ENCODE measurements around the gene PPP1R10. TPM values are rescaled to one million over a fixed set of nuclear protein-coding genes. Genes with fewer than 3 reads are reported as not detected.

PPP1R10 gene
- total RNA-seq, 1 experiment from 2014 or later: 44.5 TPM

DNA sequence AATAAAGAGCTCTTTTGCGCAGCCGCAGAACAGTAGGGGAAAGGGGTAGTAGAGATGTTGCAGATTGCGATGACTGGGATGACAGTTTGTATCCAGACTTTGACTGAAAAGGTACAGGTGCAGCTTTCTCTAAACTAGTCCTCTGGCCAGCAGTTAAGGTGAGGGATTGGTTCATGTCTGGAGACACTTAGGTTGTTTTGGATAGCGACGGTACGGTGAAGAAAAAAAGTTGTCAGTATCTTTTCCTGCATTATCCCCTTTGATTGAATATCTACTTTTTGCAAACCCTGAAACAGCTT lies 59.4 kb downstream of the PPP1R10 start:
- Histone ChIP-seq H3K9me2 (replicated peaks; ENCODE audit: low read length) (no peaks in the 10 kb centered on the region), H3K9ac (ENCODE audit: low read length) (peak overlapping the region; percentile 86), H3F3A (ENCODE audit: low read length, unreplicated experiment) (no peaks in the 10 kb centered on the region), H3K79me2 (ENCODE audit: low read length) (peaks cover 41% of the 10 kb centered on the region), H3K4me3 (ENCODE audit: low read length) (peak overlapping the region; percentile 77), H2AFZ (ENCODE audit: low read length) (peak overlapping the region; percentile 99), H4K20me1 (ENCODE audit: low read length) (no peaks in the 10 kb centered on the region), H3K9me3 (ENCODE audit: low read length) (no peaks in the 10 kb centered on the region), H3K27ac (ENCODE audit: low read length) (peak overlapping the region; percentile 77), H3K36me3 (ENCODE audit: low read depth, low read length) (peaks cover 16% of the 10 kb centered on the region), H3K4me1 (ENCODE audit: insufficient read depth, low read length) (peaks cover 20% of the 10 kb centered on the region), H3K27me3 (ENCODE audit: low read length) (no peaks in the 10 kb centered on the region), H3K4me2 (ENCODE audit: low read length) (peak overlapping the region; percentile 90)
- CTCF ChIA-PET: interaction anchor here (1.2 kb wide), 1 partner anchor 13 kb away, joined by 3 read pairs; no protein-coding TSS in a partner anchor
- DNase-seq (peak; percentile 54), ATAC-seq (no peak)
- intact Hi-C loops (cut with micrococcal nuclease): no loop called here
- TF ChIP-seq, protein P1, sequence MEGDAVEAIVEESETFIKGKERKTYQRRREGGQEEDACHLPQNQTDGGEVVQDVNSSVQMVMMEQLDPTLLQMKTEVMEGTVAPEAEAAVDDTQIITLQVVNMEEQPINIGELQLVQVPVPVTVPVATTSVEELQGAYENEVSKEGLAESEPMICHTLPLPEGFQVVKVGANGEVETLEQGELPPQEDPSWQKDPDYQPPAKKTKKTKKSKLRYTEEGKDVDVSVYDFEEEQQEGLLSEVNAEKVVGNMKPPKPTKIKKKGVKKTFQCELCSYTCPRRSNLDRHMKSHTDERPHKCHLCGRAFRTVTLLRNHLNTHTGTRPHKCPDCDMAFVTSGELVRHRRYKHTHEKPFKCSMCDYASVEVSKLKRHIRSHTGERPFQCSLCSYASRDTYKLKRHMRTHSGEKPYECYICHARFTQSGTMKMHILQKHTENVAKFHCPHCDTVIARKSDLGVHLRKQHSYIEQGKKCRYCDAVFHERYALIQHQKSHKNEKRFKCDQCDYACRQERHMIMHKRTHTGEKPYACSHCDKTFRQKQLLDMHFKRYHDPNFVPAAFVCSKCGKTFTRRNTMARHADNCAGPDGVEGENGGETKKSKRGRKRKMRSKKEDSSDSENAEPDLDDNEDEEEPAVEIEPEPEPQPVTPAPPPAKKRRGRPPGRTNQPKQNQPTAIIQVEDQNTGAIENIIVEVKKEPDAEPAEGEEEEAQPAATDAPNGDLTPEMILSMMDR (conservative IDR thresholded peaks at IDR 0.05; ENCODE audit: low read depth, low read length): no peak
- TF ChIP-seq EZH2phosphoT487 (IDR thresholded peaks at IDR 0.05; ENCODE audit: borderline replicate concordance, low read length) (no peak), EZH2 (IDR thresholded peaks at IDR 0.05; ENCODE audit: low read length, unreplicated experiment) (no peak)
- POLR2A ChIA-PET (ENCODE audit: unreplicated experiment): interaction anchor here (0.6 to 1.6 kb wide), 2 partner anchors 13 to 57 kb away, joined by 3 to 6 read pairs; partner anchors contain the start of gene ABCF1
- no TSS peak for BruUV-seq (replicated peaks)

DNA sequence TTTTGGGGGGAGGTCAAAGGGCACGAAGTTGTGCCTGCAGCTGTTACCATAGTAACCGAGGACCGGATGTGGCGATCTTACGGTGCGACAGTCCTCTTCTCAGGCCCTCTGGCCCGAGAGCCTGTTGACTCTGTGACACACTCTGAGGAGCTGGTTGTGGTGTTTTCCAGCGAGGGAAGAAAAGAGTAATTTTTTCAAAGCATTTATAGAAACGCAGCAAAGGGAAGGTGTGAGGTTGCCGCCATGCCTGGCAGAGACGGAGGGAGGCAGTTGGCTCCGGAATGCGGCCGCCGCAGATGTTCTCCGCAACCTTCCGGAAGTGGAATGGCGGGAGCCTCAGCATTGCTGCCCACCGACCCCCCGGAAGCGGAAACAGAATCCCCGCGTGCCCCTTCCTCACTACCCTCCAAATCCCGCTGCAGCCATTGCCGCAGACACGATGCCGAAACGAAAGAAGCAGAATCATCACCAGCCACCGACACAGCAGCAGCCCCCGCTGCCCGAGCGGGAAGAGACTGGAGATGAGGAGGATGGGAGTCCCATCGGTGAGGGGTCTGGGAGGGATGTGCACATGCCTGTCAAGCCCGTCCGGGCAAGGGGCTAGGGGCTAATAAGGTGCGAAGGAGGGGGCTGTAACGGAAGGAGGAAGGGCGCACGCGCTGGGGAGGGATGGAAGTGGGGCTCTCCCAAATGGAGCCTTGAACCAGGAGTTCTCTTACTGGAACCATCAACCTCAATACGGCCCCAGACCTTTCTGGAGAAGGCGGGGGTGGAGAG lies 59.9 kb downstream of the PPP1R10 start, which contains the start of gene PRR3:
Gene PRR3, plus strand, starts transcription at position 390 of the 777 bp plus-strand sequence. Its CDS starts 50 bp downstream, at position 440.
- H2AFZ ChIP-seq (ENCODE audit: low read length): peak within 1 kb of the TSS; percentile 99
- intact Hi-C loops (cut with micrococcal nuclease): no loop called here
- CTCF ChIA-PET: interaction anchor here (1.2 kb wide), 1 partner anchor 12 kb away, joined by 3 read pairs; no protein-coding TSS in a partner anchor

More for the DNA sequence above, 59.9 kb downstream of the PPP1R10 start, which contains the start of gene PRR3:
- Histone ChIP-seq H3K27ac (ENCODE audit: low read length) (peak within 1 kb of the TSS; percentile 77), H3K79me2 (ENCODE audit: low read length) (peaks cover 41% of the 10 kb centered on the region), H4K20me1 (ENCODE audit: low read length) (no peaks in the 10 kb centered on the region), H3K9me2 (replicated peaks; ENCODE audit: low read length) (no peaks in the 10 kb centered on the region), H3K4me3 (ENCODE audit: low read length) (peak within 1 kb of the TSS; percentile 77), H3K9me3 (ENCODE audit: low read length) (no peaks in the 10 kb centered on the region), H3K9ac (ENCODE audit: low read length) (peak within 1 kb of the TSS; percentile 86), H3F3A (ENCODE audit: low read length, unreplicated experiment) (no peaks in the 10 kb centered on the region), H3K4me1 (ENCODE audit: insufficient read depth, low read length) (peaks cover 20% of the 10 kb centered on the region), H3K36me3 (ENCODE audit: low read depth, low read length) (peaks cover 11% of the 10 kb centered on the region; the same call in 1 of the 2 replicates), H3K27me3 (ENCODE audit: low read length) (no peaks in the 10 kb centered on the region), H3K4me2 (ENCODE audit: low read length) (peak within 1 kb of the TSS; percentile 90)
- TSS peak; percentile 63 for BruUV-seq (replicated peaks)
- TF ChIP-seq, protein P1 (conservative IDR thresholded peaks at IDR 0.05; ENCODE audit: low read depth, low read length): no peak
- TF ChIP-seq EZH2 (IDR thresholded peaks at IDR 0.05; ENCODE audit: low read length, unreplicated experiment) (no peak), EZH2phosphoT487 (IDR thresholded peaks at IDR 0.05; ENCODE audit: borderline replicate concordance, low read length) (no peak)
- DNase-seq (peak; percentile 92), ATAC-seq (peak; percentile 65)
- POLR2A ChIA-PET (ENCODE audit: unreplicated experiment): interaction anchor here (0.6 to 1.6 kb wide), 2 partner anchors 14 to 58 kb away, joined by 3 to 6 read pairs; partner anchors contain the start of gene ABCF1
